Measurements from ENCODE around the gene PTH1R. TPM values are rescaled to one million over a fixed set of nuclear protein-coding genes. Genes with fewer than 3 reads are reported as not detected.

The PTH1R gene
- total RNA-seq, 1 donor from 2014 or later, result not detected

DNA sequence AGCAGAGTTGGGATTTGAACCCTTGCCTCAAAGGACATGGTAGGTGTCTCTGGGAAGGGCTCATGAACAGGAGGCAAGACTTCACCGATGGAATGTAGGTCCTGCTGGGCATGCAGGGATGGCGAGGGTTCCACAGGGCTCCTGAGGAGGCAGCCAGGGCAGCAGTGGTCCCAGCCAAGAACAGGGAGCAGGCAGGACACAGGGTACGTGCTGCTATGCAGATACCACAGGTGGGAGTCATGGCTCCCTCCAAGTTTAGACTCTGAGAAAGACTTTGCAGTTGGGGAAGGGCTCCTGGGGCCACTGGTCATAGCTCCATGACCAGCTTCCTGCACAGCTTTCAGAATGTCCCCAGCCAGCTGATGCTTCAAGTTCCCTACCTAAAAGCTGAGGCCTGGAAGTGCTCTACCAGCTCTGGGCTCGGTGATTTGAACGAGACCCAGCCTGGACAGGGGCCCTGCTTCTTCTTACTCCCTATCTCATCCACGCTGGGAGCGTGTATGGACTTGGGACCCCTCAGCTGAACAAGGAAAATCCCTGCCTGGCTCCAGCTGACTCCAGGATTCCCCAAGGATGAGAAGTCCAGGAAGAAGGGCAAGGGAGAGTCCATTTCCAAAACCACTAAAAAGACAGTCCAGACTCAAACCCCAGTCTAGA lies 15.0 kb upstream of the PTH1R start:
- Histone ChIP-seq H2AFZ (replicated peaks) (no peak overlapping the region), H3K4me2 (no peak overlapping the region), H3K27me3 (no peaks in the 10 kb centered on the region), H3K36me3 (no peaks in the 10 kb centered on the region), H4K20me1 (ENCODE audit: low read depth) (no peaks in the 10 kb centered on the region), H3K79me2 (ENCODE audit: low read depth) (no peaks in the 10 kb centered on the region), H3K27ac (no peak overlapping the region), H3K4me1 (peaks cover 10% of the 10 kb centered on the region), H3K9me3 (ENCODE audit: low read depth) (no peaks in the 10 kb centered on the region), H3K9ac (no peak overlapping the region), H3K4me3 (no peak overlapping the region), H3F3A (ENCODE audit: low read depth) (no peaks in the 10 kb centered on the region)
- Mint-ChIP-seq H3K27ac (no peak overlapping the region), H3K27me3 (ENCODE audit: insufficient read depth, low read depth) (peaks cover 7% of the 10 kb centered on the region), H3K9me3 (no peaks in the 10 kb centered on the region), H3K4me3 (no peak overlapping the region), H3K4me1 (peaks cover 26% of the 10 kb centered on the region), H3K36me3 (no peaks in the 10 kb centered on the region)
- DNase-seq (ENCODE audit: low spot score), result no peak
- TF ChIP-seq EZH2 (IDR thresholded peaks at IDR 0.05) (no peak), EZH2phosphoT487 (IDR thresholded peaks at IDR 0.05) (no peak)
- TF ChIP-seq, protein P1, sequence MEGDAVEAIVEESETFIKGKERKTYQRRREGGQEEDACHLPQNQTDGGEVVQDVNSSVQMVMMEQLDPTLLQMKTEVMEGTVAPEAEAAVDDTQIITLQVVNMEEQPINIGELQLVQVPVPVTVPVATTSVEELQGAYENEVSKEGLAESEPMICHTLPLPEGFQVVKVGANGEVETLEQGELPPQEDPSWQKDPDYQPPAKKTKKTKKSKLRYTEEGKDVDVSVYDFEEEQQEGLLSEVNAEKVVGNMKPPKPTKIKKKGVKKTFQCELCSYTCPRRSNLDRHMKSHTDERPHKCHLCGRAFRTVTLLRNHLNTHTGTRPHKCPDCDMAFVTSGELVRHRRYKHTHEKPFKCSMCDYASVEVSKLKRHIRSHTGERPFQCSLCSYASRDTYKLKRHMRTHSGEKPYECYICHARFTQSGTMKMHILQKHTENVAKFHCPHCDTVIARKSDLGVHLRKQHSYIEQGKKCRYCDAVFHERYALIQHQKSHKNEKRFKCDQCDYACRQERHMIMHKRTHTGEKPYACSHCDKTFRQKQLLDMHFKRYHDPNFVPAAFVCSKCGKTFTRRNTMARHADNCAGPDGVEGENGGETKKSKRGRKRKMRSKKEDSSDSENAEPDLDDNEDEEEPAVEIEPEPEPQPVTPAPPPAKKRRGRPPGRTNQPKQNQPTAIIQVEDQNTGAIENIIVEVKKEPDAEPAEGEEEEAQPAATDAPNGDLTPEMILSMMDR (IDR thresholded peaks at IDR 0.05), result no peak

DNA sequence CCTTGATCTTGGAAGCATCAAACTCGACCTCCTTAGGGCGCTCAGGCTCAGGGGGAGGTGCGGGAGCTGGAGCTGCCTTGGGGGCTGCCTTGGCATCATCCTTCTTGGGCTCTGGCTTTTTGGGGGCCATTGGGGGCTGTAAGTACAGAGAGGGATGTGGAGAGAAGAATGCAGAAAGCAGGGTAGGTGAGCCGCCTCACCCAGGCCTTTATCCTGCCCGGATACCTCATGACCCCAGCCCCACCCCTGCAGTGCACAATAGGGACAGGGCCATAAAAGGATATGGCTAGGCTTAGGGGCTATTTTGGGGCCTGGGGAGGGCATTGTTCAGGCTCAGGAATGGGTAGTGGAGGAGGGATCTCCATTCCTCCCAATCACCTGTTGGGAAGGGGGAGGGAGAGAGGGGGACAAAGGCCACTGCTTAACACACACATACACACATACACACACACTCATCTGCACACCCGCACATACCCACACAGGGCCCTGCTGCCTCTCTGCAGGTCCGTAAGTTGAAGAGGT lies 14.2 kb upstream of the PTH1R start, which contains the start of gene MYL3:
Gene MYL3, minus strand, starts transcription at position 184 of the 522 bp plus-strand sequence. Its CDS starts 54 bp downstream, at position 130.
- peak within 1 kb of the TSS; percentile 65 for H3K27ac Mint-ChIP-seq
- TF ChIP-seq EZH2phosphoT487 (IDR thresholded peaks at IDR 0.05) (no peak), EZH2 (IDR thresholded peaks at IDR 0.05) (no peak)
- TF ChIP-seq, protein P1 (IDR thresholded peaks at IDR 0.05), result no peak
- no peak within 1 kb of the TSS for H3K4me2 ChIP-seq
- no peaks in the 10 kb centered on the region for H3K79me2 ChIP-seq (ENCODE audit: low read depth)
- peak; percentile 30 for DNase-seq (ENCODE audit: low spot score)
- no peaks in the 10 kb centered on the region for H3F3A ChIP-seq (ENCODE audit: low read depth)
- peaks cover 2% of the 10 kb centered on the region for H3K27me3 Mint-ChIP-seq (ENCODE audit: insufficient read depth, low read depth)
- peaks cover 21% of the 10 kb centered on the region for H3K4me1 Mint-ChIP-seq
- no peak within 1 kb of the TSS for H3K4me3 ChIP-seq
- H3K4me1 ChIP-seq, result peaks cover 10% of the 10 kb centered on the region
- no peaks in the 10 kb centered on the region for H3K27me3 ChIP-seq
- H4K20me1 ChIP-seq (ENCODE audit: low read depth), result no peaks in the 10 kb centered on the region
- H2AFZ ChIP-seq (replicated peaks), result no peak within 1 kb of the TSS
- H3K27ac ChIP-seq, result no peak within 1 kb of the TSS
- H3K9ac ChIP-seq, result no peak within 1 kb of the TSS
- H3K4me3 Mint-ChIP-seq, result no peak within 1 kb of the TSS
- no peaks in the 10 kb centered on the region for H3K36me3 ChIP-seq
- no peaks in the 10 kb centered on the region for H3K9me3 Mint-ChIP-seq
- H3K9me3 ChIP-seq (ENCODE audit: low read depth), result no peaks in the 10 kb centered on the region
- no peaks in the 10 kb centered on the region for H3K36me3 Mint-ChIP-seq

DNA sequence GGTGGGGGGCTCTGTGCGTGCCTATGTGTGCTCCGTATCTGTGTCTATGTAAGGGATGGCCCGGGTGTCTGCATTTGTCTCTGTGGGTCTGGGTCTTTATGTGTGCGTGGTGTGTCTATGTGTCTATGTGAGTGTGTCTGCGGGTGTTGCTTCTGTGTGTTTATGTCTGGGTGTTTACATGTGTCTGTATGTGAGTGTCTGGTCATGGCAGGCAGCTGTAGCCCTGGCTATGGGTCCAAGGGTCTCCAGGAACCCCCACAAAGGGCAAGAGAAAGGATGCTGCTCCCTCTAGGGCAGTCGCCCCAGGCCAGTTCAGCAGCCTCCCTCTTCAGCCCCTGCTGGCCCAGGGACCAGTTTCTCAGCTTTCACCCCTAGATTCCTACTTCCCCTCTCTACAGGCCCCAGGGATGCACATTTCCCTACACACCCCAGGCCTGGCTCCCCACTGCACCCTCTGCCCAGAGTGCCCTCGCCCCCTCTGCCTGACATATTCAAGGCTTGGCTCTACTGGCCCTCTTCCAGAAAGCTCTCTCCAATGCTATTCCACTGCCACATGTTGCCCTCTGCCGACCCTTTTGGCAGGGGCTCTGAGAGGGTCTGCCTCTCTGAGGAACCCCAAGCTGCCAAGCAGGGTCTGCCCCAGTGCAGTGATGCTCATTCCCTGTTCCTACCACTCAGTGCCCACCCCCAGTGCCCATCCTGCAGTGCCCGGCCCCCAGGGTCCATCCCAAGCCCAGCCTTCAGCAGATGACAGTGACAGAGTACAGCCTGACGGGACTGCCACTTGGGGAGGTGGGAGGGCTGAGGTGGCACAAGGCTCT lies 13.2 kb upstream of the PTH1R start:
- Histone ChIP-seq H3K27ac (no peak overlapping the region), H3K9me3 (ENCODE audit: low read depth) (no peaks in the 10 kb centered on the region)
- TF ChIP-seq, protein P1 (IDR thresholded peaks at IDR 0.05), result no peak
- TF ChIP-seq EZH2 (IDR thresholded peaks at IDR 0.05) (no peak), EZH2phosphoT487 (IDR thresholded peaks at IDR 0.05) (no peak)

More for the DNA sequence above, 13.2 kb upstream of the PTH1R start:
- Mint-ChIP-seq H3K36me3 (no peaks in the 10 kb centered on the region), H3K27me3 (ENCODE audit: insufficient read depth, low read depth) (peaks cover 2% of the 10 kb centered on the region), H3K27ac (peak overlapping the region; percentile 65), H3K4me1 (peaks cover 20% of the 10 kb centered on the region), H3K9me3 (no peaks in the 10 kb centered on the region), H3K4me3 (no peak overlapping the region)
- Histone ChIP-seq H3K4me3 (no peak overlapping the region), H3K36me3 (no peaks in the 10 kb centered on the region), H3K9ac (no peak overlapping the region), H3K4me2 (no peak overlapping the region), H3F3A (ENCODE audit: low read depth) (no peaks in the 10 kb centered on the region), H2AFZ (replicated peaks) (no peak overlapping the region), H3K4me1 (peaks cover 10% of the 10 kb centered on the region), H4K20me1 (ENCODE audit: low read depth) (no peaks in the 10 kb centered on the region), H3K79me2 (ENCODE audit: low read depth) (no peaks in the 10 kb centered on the region), H3K27me3 (no peaks in the 10 kb centered on the region)
- no peak for DNase-seq (ENCODE audit: low spot score)

Measured in neural progenitor cell (in vitro differentiated cells).